ENCODE data around the gene MUL1.

The MUL1 gene

DNA sequence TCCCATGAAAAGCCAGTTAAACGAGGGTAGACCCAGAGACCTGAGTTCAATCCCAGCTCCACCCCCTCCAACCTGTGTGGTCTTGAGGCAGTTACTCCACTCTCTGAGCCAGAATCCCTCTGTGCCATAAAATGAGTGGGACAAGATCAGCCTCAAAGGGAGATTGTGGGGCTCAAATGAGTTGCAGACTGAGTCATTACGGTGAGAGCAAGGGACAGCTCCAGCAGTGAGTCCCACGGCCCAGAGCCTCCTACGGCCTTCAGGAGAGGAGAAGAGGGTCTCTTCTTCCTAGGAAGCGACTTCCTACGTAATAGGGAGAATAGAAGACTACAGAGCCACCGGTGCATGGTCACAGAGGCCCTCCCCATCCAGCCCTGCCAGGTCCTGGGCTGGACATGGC is 15.2 kb downstream of the MUL1 start:
- TF ChIP-seq, protein P1, sequence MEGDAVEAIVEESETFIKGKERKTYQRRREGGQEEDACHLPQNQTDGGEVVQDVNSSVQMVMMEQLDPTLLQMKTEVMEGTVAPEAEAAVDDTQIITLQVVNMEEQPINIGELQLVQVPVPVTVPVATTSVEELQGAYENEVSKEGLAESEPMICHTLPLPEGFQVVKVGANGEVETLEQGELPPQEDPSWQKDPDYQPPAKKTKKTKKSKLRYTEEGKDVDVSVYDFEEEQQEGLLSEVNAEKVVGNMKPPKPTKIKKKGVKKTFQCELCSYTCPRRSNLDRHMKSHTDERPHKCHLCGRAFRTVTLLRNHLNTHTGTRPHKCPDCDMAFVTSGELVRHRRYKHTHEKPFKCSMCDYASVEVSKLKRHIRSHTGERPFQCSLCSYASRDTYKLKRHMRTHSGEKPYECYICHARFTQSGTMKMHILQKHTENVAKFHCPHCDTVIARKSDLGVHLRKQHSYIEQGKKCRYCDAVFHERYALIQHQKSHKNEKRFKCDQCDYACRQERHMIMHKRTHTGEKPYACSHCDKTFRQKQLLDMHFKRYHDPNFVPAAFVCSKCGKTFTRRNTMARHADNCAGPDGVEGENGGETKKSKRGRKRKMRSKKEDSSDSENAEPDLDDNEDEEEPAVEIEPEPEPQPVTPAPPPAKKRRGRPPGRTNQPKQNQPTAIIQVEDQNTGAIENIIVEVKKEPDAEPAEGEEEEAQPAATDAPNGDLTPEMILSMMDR (conservative IDR thresholded peaks at IDR 0.05; ENCODE audit: low read depth, low read length) = no peak
- DNase-seq (ENCODE audit: low read depth) = no peak
- no peak overlapping the region for H3K4me3 ChIP-seq (ENCODE audit: low read length)

DNA sequence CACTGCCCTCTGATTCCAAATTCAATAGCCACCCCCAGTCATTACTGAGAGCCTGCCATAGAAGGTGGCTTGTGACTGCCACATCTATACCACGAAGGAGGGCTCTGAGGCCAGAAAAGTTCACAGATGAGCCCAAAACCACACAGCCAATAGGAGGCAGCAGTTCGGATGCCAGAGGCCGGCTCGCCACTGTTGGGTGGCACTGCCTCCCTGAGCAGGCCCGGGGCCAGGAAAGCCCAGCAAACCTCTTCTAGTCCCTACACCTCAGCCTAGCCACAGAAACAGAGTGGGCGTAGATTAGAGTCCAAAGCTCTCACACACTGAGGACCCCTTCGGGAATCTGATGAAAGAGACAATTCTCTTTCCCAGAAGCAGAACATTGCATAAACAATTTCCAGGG is 16.1 kb downstream of the MUL1 start:
- TF ChIP-seq, protein P1 (conservative IDR thresholded peaks at IDR 0.05; ENCODE audit: low read depth, low read length) = no peak
- DNase-seq (ENCODE audit: low read depth) = no peak
- no peak overlapping the region for H3K4me3 ChIP-seq (ENCODE audit: low read length)

DNA sequence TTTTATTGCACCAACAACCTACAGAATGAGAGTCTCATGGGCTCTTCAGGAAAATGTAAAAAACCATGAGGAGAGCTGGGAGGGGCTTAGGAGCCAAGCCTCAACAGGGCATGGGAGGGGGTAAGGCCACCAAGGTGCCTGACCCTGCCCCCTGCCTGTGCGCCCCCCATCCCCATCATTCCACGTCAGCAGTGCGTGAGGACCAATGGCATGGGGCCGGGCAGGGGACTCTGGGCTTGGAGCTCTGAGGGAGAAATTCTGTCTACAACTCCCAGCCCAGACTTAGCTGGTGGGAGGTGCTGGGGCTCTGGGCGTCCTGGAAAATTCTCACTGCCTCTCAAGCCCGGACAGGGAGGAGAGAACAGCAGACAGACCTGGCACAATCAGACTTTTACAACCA is 16.8 kb downstream of the MUL1 start:
- TF ChIP-seq, protein P1 (conservative IDR thresholded peaks at IDR 0.05; ENCODE audit: low read depth, low read length) = no peak
- DNase-seq (ENCODE audit: low read depth) = no peak
- H3K4me3 ChIP-seq (ENCODE audit: low read length) = no peak overlapping the region

DNA sequence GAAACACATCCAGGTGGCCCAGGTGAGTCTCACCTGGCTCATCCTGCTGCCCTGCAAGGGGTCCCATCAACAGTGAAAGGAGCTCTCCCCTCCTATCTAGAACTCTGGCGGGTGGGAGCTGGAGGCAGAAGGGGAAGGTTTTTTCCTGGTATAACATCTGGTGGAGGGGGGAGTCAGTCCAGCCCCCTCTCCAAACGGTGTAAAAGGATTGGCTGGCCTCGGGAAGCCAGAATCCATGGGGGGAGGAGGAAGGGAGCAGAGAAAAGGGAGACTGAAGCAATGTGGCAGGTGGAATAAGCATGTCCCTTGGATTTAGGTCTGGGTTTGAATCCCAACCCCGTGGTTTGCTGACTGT is 20.7 kb downstream of the MUL1 start:
- TF ChIP-seq, protein P1 (conservative IDR thresholded peaks at IDR 0.05; ENCODE audit: low read depth, low read length) = no peak
- no peak for DNase-seq (ENCODE audit: low read depth)
- H3K4me3 ChIP-seq (ENCODE audit: low read length) = no peak overlapping the region

DNA sequence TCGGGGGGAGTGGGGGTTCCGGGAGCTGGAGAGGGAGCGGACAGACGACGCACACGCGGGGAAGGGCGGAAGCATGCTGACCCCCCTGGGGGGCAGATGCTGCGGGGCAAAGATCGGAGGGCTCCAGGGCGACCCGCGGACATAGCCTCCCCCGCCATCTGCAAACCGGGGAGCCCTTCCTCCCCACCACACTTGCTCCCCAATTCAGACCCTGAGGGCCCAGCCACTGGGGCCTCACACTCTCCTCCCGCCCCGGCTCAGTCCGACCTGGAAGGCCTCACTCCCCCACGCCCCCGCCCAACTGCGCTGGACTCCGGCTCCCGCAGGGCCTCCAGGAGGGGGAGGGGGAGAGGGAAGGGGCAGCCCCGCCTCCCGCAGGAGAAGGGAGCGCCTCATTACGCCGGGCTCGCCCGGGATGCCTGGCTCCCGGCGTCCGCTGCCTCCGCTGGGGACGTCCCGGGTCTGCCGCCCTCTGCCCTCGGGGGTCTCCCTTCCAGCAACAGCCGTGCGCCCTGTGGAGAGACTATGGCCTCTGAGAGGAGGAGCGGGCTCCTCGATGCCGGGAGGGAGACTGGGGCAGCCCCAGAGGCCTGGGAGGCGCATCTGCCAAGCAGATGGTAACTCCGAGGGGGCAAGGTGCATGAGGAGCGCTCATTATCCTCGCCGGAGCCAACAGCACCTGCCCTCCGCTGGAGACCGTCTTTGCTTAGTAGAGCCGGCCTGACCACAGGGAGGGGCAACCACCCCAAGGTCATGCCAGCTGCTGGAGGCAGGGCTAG is 21.3 kb downstream of the MUL1 start:
- TF ChIP-seq, protein P1 (conservative IDR thresholded peaks at IDR 0.05; ENCODE audit: low read depth, low read length) = no peak
- peak overlapping the region; percentile 52 for H3K4me3 ChIP-seq (ENCODE audit: low read length)
- DNase-seq (ENCODE audit: low read depth) = no peak

DNA sequence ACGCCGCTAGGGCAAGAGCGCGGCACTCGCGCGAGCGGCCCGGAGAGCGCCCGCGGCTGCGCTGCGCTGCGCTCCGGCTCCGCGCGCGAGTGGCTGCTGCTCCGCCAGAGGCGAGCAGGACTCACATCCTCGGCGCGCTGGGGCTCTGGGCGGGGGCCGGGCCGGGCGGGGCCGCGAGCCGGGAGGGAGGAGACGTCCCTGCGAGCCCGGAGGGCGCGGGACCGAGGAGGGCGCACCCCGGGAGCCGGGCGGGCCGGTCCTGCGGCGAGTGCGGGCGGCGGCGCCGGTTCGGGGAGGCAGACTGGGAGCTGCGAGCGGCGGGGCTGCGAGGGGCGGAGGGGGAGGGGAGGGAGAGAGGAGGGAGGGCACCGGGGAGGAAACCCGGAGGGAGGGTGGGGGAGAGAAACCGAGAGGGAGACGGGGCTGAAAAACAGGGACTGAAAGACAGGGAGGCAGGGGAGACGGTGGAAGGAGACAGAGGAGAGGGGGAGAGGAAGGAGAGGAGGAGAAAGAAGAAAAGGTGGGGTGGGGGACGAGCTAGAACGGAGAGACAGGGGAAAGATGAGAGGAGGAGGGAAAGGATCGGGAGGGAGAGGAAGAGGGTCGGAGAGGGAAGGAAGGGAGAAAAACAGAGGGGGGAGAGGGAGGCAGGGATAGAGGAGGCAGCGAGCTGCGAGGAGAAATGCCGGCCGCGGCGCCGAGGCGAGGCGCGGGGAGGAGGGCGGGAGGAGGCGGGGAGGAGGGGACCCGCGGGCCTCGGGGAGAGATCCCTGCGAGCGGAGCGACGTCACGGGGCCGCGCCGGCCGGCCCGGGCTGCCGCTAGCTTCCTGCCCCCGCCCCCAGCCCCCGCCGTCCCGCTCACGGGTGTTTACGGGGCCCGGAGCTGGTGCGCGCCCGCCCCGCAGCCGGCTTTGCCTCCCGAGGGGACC is 22.2 kb downstream of the MUL1 start, which contains the start of gene CAMK2N1:
Gene CAMK2N1 (minus strand): TSS at position 684 of the 930 bp plus-strand sequence. CDS start 831 bp downstream, outside the sequence.
- H3K4me3 ChIP-seq (ENCODE audit: low read length) = peak within 1 kb of the TSS; percentile 66
- TF ChIP-seq, protein P1 (conservative IDR thresholded peaks at IDR 0.05; ENCODE audit: low read depth, low read length) = no peak
- DNase-seq (ENCODE audit: low read depth) = no peak
